ENCODE results near the gene PHAF1. TPM values are rescaled to one million over a fixed set of nuclear protein-coding genes. Genes with fewer than 3 reads are reported as not detected.

Gene PHAF1
- total RNA-seq, 1 experiment from 2014 or later = 15.7 TPM

DNA sequence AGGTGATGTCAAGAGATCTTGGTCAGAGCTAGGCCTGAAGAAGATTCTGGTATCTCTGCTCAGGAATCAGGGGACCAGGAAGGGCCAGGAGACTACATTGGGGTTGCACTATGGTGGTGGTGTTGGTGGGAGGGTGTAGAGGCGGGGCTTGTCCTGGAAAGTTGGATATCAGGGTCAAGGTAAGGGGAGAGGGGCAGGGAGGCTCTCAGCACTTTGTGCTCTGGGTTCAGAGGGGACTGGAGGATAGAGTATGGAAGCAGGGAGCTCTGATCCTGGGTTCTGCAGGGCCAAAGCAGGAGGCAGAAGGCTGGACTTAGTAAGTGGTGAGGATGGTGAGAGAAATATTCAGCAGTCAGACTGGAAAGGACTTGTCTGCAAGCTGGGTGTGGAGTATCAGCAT, 63.6 kb downstream of the PHAF1 start:
- TF ChIP-seq, protein P1, sequence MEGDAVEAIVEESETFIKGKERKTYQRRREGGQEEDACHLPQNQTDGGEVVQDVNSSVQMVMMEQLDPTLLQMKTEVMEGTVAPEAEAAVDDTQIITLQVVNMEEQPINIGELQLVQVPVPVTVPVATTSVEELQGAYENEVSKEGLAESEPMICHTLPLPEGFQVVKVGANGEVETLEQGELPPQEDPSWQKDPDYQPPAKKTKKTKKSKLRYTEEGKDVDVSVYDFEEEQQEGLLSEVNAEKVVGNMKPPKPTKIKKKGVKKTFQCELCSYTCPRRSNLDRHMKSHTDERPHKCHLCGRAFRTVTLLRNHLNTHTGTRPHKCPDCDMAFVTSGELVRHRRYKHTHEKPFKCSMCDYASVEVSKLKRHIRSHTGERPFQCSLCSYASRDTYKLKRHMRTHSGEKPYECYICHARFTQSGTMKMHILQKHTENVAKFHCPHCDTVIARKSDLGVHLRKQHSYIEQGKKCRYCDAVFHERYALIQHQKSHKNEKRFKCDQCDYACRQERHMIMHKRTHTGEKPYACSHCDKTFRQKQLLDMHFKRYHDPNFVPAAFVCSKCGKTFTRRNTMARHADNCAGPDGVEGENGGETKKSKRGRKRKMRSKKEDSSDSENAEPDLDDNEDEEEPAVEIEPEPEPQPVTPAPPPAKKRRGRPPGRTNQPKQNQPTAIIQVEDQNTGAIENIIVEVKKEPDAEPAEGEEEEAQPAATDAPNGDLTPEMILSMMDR (IDR thresholded peaks at IDR 0.05) = no peak
- TF ChIP-seq REST (IDR thresholded peaks at IDR 0.05; ENCODE audit: insufficient read depth in 1 of 2, low read depth in 2 of 2, low read length in 1 of 2) = no peak
- TF ChIP-seq POLR2AphosphoS5 (IDR thresholded peaks at IDR 0.05; ENCODE audit: low read depth, low read length) = no peak
- no peak for TF ChIP-seq TCF7L2 (IDR thresholded peaks at IDR 0.05; ENCODE audit: low read depth, low read length)
- no peak for TF ChIP-seq SIN3A (IDR thresholded peaks at IDR 0.05; ENCODE audit: borderline replicate concordance, insufficient read depth, low read depth, low read length)
- CTCF ChIA-PET = no interaction called here
- ATAC-seq (no peak), DNase-seq (ENCODE audit: low read depth, low spot score) (no peak)
- H3K27ac ChIP-seq (ENCODE audit: low read length) = peak overlapping the region; percentile 18
- in situ Hi-C loops (cut with HindIII; ENCODE audit: low pct_unique_long_range_greater_than_20kb, low sequenced_read_pairs) (no loop called here), intact Hi-C loops (cut with micrococcal nuclease; ENCODE audit: unreplicated experiment) (no loop called here)
- H3K27me3 ChIP-seq (ENCODE audit: control insufficient read depth, insufficient read depth, low read length) = no peaks in the 10 kb centered on the region
- H3K4me1 ChIP-seq (ENCODE audit: control insufficient read depth, insufficient read depth, low read length) = peaks cover 18% of the 10 kb centered on the region
- peak overlapping the region; percentile 51 to 64 for H3K4me3 ChIP-seq (ENCODE audit: low read depth in 2 of 2, low read length in 2 of 2)
- BruUV-seq (replicated peaks) = no TSS peak
- H3K9me3 ChIP-seq (ENCODE audit: control insufficient read depth, insufficient read depth, low read depth, low read length) = no peaks in the 10 kb centered on the region
- POLR2A ChIA-PET = no interaction called here
- H3K36me3 ChIP-seq (ENCODE audit: control insufficient read depth, insufficient read depth, low read length) = no peaks in the 10 kb centered on the region; the same call in 1 of the 2 replicates

- ChIA-PET CTCF (interaction anchor here (0.7 kb wide), 1 partner anchor 220 kb away, joined by 3 read pairs; no protein-coding TSS in a partner anchor), POLR2A (interaction anchor here (0.5 kb wide), 1 partner anchor 21 kb away, joined by 8 read pairs; no protein-coding TSS in a partner anchor)
- Histone ChIP-seq H3K36me3 (ENCODE audit: control insufficient read depth, insufficient read depth, low read length) (no peaks in the 10 kb centered on the region; the same call in 1 of the 2 replicates), H3K4me3 (ENCODE audit: low read depth in 2 of 2, low read length in 2 of 2) (peak overlapping the region; percentile 51 to 64), H3K9me3 (ENCODE audit: control insufficient read depth, insufficient read depth, low read depth, low read length) (no peaks in the 10 kb centered on the region), H3K4me1 (ENCODE audit: control insufficient read depth, insufficient read depth, low read length) (peaks cover 18% of the 10 kb centered on the region), H3K27ac (ENCODE audit: low read length) (peak overlapping the region; percentile 18), H3K27me3 (ENCODE audit: control insufficient read depth, insufficient read depth, low read length) (no peaks in the 10 kb centered on the region)
- BruUV-seq (replicated peaks) = TSS peak; percentile 50
- peak; percentile 79 for ATAC-seq
- no peak for TF ChIP-seq POLR2AphosphoS5 (IDR thresholded peaks at IDR 0.05; ENCODE audit: low read depth, low read length)
- TF ChIP-seq, protein P1 (IDR thresholded peaks at IDR 0.05) = peak; percentile 34
- intact Hi-C loops (cut with micrococcal nuclease; ENCODE audit: unreplicated experiment) = no loop called here
- in situ Hi-C loops (cut with HindIII; ENCODE audit: low pct_unique_long_range_greater_than_20kb, low sequenced_read_pairs) = no loop called here
- DNase-seq (ENCODE audit: low read depth, low spot score) = no peak
These were observed 64.3 kb downstream of the PHAF1 start for GRCh38 chr16:67173808-67174705.

Data from Panc1 (cell line).